ENCODE data around the gene OPCML. TPM values are rescaled to one million over a fixed set of nuclear protein-coding genes. Genes with fewer than 3 reads are reported as not detected.

OPCML gene
- total and polyA plus RNA-seq, 2 donors (not counting 1 experiment from before 2014, with no cell fraction given), result not detected

DNA sequence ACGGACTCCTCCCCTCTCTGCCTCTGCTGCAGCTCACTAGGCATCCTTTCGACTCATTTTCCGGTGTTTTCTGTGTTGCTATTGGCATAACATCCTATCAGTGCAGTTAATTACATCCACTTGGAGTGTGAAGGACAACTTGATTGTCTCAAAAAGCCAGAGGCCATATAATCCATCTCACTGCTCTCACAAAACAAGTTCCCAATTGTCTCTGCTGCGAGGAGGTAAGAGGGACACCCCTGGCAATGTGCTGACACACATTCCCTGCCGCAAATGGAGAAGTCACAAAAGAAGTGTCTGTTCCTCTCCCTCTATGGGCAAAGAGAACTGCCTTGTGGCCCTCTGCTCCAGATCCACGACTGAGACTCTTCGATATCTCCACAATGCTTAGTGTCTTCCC, 618.4 kb downstream of the OPCML start:
- Mint-ChIP-seq H3K4me1 (no peaks in the 10 kb centered on the region), H3K4me3 (no peak overlapping the region), H3K27ac (no peak overlapping the region), H3K9me3 (ENCODE audit: insufficient read depth) (no peaks in the 10 kb centered on the region), H3K27me3 (no peaks in the 10 kb centered on the region)
- 79% methylated on average over 7 of the region's 7 CpGs for WGBS (ENCODE audit: insufficient coverage)
- Histone ChIP-seq H2AFZ (ENCODE audit: insufficient read depth, low read depth, low read length, poor library complexity, severe bottlenecking) (no peak overlapping the region), H3K4me3 (ENCODE audit: control extremely low read depth in 1 of 5, extremely low read depth in 1 of 5, insufficient read depth in 1 of 5, low read depth in 2 of 5, low read length in 4 of 5) (no peak overlapping the region), H4K20me1 (ENCODE audit: control insufficient read depth, insufficient read depth, low read length, poor library complexity, severe bottlenecking) (no peaks in the 10 kb centered on the region), H3K9ac (ENCODE audit: low read length) (no peak overlapping the region), H3K27ac (ENCODE audit: low read length in 2 of 2) (no peak overlapping the region), H3K27me3 (replicated peaks in 1 of 4; ENCODE audit: control extremely low read depth in 1 of 4, control insufficient read depth in 3 of 4, insufficient read depth in 4 of 4, low read length in 3 of 4) (no peaks in the 10 kb centered on the region), H3K36me3 (replicated peaks in 1 of 2; ENCODE audit: control extremely low read depth in 1 of 2, control insufficient read depth in 1 of 2, extremely low read depth in 1 of 2, insufficient read depth in 2 of 2, low read length in 1 of 2) (no peaks in the 10 kb centered on the region), H3K79me2 (ENCODE audit: control insufficient read depth, insufficient read depth, low read length) (no peaks in the 10 kb centered on the region), H3K4me2 (replicated peaks; ENCODE audit: low read depth, low read length, poor library complexity, severe bottlenecking) (no peak overlapping the region), H3K4me1 (ENCODE audit: control insufficient read depth in 2 of 2, insufficient read depth in 2 of 2, low read length in 2 of 2) (no peaks in the 10 kb centered on the region), H3K9me3 (ENCODE audit: control extremely low read depth in 1 of 3, control insufficient read depth in 2 of 3, insufficient read depth in 1 of 3, low read length in 2 of 3) (peaks cover 0 to 9% (median 0%) of the 10 kb centered on the region in 3 donors)
- CTCF ChIA-PET, result no interaction called here
- POLR2A ChIA-PET, result no interaction called here
- DNase-seq, result no peak
- intact Hi-C loops (cut with micrococcal nuclease), result no loop called here
- ATAC-seq (ENCODE audit: low read depth), result no peak
- TF ChIP-seq, protein P1, sequence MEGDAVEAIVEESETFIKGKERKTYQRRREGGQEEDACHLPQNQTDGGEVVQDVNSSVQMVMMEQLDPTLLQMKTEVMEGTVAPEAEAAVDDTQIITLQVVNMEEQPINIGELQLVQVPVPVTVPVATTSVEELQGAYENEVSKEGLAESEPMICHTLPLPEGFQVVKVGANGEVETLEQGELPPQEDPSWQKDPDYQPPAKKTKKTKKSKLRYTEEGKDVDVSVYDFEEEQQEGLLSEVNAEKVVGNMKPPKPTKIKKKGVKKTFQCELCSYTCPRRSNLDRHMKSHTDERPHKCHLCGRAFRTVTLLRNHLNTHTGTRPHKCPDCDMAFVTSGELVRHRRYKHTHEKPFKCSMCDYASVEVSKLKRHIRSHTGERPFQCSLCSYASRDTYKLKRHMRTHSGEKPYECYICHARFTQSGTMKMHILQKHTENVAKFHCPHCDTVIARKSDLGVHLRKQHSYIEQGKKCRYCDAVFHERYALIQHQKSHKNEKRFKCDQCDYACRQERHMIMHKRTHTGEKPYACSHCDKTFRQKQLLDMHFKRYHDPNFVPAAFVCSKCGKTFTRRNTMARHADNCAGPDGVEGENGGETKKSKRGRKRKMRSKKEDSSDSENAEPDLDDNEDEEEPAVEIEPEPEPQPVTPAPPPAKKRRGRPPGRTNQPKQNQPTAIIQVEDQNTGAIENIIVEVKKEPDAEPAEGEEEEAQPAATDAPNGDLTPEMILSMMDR (IDR thresholded peaks at IDR 0.05), result no peak
- no peak for TF ChIP-seq EZH2 (IDR thresholded peaks at IDR 0.05; ENCODE audit: borderline replicate concordance, insufficient read depth, low read depth, low read length, poor library complexity, severe bottlenecking)

DNA sequence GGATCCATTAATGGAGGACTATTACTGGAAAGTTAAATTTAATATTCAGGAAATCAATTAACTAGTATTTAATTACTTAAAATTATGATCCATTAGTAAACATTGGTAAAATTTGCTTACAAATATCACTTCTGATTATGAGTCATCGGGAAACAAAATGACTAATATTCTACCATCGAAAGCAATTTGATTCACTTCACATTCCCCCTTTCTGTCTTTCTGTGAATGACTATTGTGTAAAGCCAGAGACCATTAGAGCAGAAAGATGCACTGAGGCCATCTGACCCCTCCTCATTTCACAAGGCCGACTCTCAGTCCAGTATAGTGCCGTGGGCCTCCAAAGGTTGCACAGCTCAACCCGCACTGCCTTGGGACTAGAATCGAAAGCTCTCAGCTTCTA, 619.0 kb downstream of the OPCML start:
- no peak for TF ChIP-seq EZH2 (IDR thresholded peaks at IDR 0.05; ENCODE audit: borderline replicate concordance, insufficient read depth, low read depth, low read length, poor library complexity, severe bottlenecking)
- TF ChIP-seq, protein P1 (IDR thresholded peaks at IDR 0.05), result no peak
- WGBS (ENCODE audit: insufficient coverage), result 77% methylated on average over 4 of the region's 6 CpGs
- H3K4me1 Mint-ChIP-seq, result no peaks in the 10 kb centered on the region
- Histone ChIP-seq H3K9me3 (ENCODE audit: control extremely low read depth in 1 of 3, control insufficient read depth in 2 of 3, insufficient read depth in 1 of 3, low read length in 2 of 3) (peaks cover 0 to 11% (median 0%) of the 10 kb centered on the region in 3 donors), H2AFZ (ENCODE audit: insufficient read depth, low read depth, low read length, poor library complexity, severe bottlenecking) (no peak overlapping the region), H3K27me3 (replicated peaks in 1 of 4; ENCODE audit: control extremely low read depth in 1 of 4, control insufficient read depth in 3 of 4, insufficient read depth in 4 of 4, low read length in 3 of 4) (no peaks in the 10 kb centered on the region), H3K4me1 (ENCODE audit: control insufficient read depth in 2 of 2, insufficient read depth in 2 of 2, low read length in 2 of 2) (no peaks in the 10 kb centered on the region), H3K4me3 (ENCODE audit: control extremely low read depth in 1 of 5, extremely low read depth in 1 of 5, insufficient read depth in 1 of 5, low read depth in 2 of 5, low read length in 4 of 5) (no peak overlapping the region), H3K27ac (ENCODE audit: low read length in 2 of 2) (no peak overlapping the region), H3K36me3 (replicated peaks in 1 of 2; ENCODE audit: control extremely low read depth in 1 of 2, control insufficient read depth in 1 of 2, extremely low read depth in 1 of 2, insufficient read depth in 2 of 2, low read length in 1 of 2) (no peaks in the 10 kb centered on the region), H3K9ac (ENCODE audit: low read length) (no peak overlapping the region), H4K20me1 (ENCODE audit: control insufficient read depth, insufficient read depth, low read length, poor library complexity, severe bottlenecking) (no peaks in the 10 kb centered on the region), H3K79me2 (ENCODE audit: control insufficient read depth, insufficient read depth, low read length) (no peaks in the 10 kb centered on the region), H3K4me2 (replicated peaks; ENCODE audit: low read depth, low read length, poor library complexity, severe bottlenecking) (no peak overlapping the region)
- DNase-seq (no peak), ATAC-seq (ENCODE audit: low read depth) (no peak)
- H3K9me3 Mint-ChIP-seq (ENCODE audit: insufficient read depth), result no peaks in the 10 kb centered on the region
- H3K4me3 Mint-ChIP-seq, result no peak overlapping the region
- ChIA-PET CTCF (no interaction called here), POLR2A (no interaction called here)
- intact Hi-C loops (cut with micrococcal nuclease), result no loop called here
- no peak overlapping the region for H3K27ac Mint-ChIP-seq
- H3K27me3 Mint-ChIP-seq, result no peaks in the 10 kb centered on the region
